ENCODE results near the gene WNT11.

WNT11 gene

DNA sequence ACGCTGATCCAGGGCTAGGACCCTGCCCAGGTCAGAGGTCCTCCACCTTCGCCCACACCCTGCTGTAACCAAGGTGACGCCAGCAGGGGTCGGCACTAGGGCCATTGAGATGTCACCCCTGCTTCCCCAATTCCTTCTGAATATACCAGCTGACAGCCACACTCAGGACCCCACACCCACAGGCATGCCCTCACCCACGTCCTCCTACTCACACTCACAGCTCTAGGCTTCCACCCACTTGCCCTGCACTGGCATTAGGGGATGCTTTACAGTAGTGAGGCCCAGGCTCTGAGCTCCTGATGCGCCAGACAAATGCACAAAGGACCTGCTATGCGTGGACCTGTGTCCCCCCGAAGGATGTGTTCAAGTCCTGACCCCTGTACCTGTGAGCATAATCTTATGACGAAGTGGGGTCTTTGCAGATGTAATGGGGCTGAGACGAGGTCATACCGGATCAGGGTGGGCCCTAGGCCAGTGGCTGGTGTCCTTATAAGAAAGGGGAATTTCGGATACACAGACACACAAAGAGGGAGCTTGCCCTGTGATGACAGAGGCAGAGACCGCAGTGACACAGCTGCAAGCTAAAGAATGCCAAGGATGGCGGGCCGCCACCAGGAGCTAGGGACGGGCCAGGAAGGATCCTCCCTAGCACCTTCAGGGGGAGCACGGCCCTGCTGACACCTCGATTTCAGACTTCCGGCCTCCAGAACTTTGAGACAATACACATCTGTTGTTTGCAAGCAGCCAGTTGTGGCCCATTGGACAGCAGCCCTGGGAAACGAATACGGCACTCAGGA is 11.2 kb downstream of the WNT11 start:
- no peak for DNase-seq (ENCODE audit: low read depth)
- no peak overlapping the region for H3K4me3 ChIP-seq (ENCODE audit: low read depth, low read length)
- no peak for TF ChIP-seq POLR2A (IDR thresholded peaks at IDR 0.05; ENCODE audit: extremely low read depth, insufficient read length)
- TF ChIP-seq MYC (IDR thresholded peaks at IDR 0.05; ENCODE audit: low read depth, low read length) = no peak
- TF ChIP-seq, protein P1, sequence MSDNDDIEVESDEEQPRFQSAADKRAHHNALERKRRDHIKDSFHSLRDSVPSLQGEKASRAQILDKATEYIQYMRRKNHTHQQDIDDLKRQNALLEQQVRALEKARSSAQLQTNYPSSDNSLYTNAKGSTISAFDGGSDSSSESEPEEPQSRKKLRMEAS (IDR thresholded peaks at IDR 0.05; ENCODE audit: low read depth, low read length) = no peak
- TF ChIP-seq, protein P2, sequence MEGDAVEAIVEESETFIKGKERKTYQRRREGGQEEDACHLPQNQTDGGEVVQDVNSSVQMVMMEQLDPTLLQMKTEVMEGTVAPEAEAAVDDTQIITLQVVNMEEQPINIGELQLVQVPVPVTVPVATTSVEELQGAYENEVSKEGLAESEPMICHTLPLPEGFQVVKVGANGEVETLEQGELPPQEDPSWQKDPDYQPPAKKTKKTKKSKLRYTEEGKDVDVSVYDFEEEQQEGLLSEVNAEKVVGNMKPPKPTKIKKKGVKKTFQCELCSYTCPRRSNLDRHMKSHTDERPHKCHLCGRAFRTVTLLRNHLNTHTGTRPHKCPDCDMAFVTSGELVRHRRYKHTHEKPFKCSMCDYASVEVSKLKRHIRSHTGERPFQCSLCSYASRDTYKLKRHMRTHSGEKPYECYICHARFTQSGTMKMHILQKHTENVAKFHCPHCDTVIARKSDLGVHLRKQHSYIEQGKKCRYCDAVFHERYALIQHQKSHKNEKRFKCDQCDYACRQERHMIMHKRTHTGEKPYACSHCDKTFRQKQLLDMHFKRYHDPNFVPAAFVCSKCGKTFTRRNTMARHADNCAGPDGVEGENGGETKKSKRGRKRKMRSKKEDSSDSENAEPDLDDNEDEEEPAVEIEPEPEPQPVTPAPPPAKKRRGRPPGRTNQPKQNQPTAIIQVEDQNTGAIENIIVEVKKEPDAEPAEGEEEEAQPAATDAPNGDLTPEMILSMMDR (IDR thresholded peaks at IDR 0.05; ENCODE audit: low read depth, low read length) = no peak

GRCh38 chr11:76193219-76193618 is 13.1 kb downstream of the WNT11 start:
- DNase-seq (ENCODE audit: low read depth) = no peak
- TF ChIP-seq, protein P1 (IDR thresholded peaks at IDR 0.05; ENCODE audit: low read depth, low read length) = no peak
- TF ChIP-seq MYC (IDR thresholded peaks at IDR 0.05; ENCODE audit: low read depth, low read length) = no peak
- TF ChIP-seq, protein P2 (IDR thresholded peaks at IDR 0.05; ENCODE audit: low read depth, low read length) = no peak
- no peak for TF ChIP-seq POLR2A (IDR thresholded peaks at IDR 0.05; ENCODE audit: extremely low read depth, insufficient read length)

DNA sequence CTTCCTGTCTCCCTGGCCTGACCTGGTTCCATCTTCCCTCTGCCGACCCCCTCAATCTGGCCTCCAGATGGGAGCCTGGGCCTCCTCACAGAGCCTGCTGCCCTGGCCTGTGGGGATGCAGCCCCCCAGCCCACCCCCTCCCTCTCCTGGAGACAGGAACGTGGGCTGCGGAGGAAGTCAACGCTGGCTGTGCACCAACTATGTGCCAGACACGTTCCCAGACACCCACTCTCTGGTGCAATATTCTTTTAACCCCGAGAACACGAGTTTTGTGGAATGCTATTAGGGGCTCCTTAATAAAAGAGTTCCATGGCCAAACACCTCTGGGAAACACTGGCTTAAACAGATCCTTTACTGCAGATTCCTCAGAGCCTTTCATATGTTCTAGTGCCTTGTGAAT is 15.9 kb downstream of the WNT11 start:
- DNase-seq (ENCODE audit: low read depth) = no peak
- H3K4me3 ChIP-seq (ENCODE audit: low read depth, low read length) = no peak overlapping the region
- TF ChIP-seq, protein P2 (IDR thresholded peaks at IDR 0.05; ENCODE audit: low read depth, low read length) = no peak
- no peak for TF ChIP-seq POLR2A (IDR thresholded peaks at IDR 0.05; ENCODE audit: extremely low read depth, insufficient read length)
- TF ChIP-seq MYC (IDR thresholded peaks at IDR 0.05; ENCODE audit: low read depth, low read length) = no peak
- TF ChIP-seq, protein P1 (IDR thresholded peaks at IDR 0.05; ENCODE audit: low read depth, low read length) = no peak

More at GRCh38 chr11:76193219-76193618, 13.1 kb downstream of the WNT11 start:
- H3K4me3 ChIP-seq (ENCODE audit: low read depth, low read length) = no peak overlapping the region

DNA sequence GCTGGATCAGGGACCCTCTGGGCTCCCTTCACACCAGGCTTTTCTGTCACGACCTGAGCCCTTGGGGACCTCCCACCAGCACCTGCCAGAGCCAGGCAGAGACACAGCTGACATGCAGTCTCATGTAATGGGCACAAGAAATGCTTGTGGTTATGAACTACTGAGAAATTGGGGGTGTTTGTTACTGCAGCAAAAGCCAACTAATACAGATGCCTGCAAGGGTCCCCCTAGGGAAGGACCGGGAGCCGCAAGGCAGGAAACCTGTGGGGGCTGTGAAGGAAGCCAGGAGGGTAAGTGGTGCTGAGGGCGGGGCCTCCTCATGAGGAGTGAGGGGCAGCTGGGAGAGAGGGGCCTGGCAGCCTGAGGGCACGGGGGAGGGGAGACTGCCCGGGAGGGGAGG is 16.6 kb downstream of the WNT11 start:
- TF ChIP-seq, protein P1 (IDR thresholded peaks at IDR 0.05; ENCODE audit: low read depth, low read length) = no peak
- TF ChIP-seq, protein P2 (IDR thresholded peaks at IDR 0.05; ENCODE audit: low read depth, low read length) = no peak
- TF ChIP-seq POLR2A (IDR thresholded peaks at IDR 0.05; ENCODE audit: extremely low read depth, insufficient read length) (no peak), MYC (IDR thresholded peaks at IDR 0.05; ENCODE audit: low read depth, low read length) (no peak)
- H3K4me3 ChIP-seq (ENCODE audit: low read depth, low read length) = no peak overlapping the region
- no peak for DNase-seq (ENCODE audit: low read depth)

- no peak for DNase-seq (ENCODE audit: low read depth)
- TF ChIP-seq, protein P1 (IDR thresholded peaks at IDR 0.05; ENCODE audit: low read depth, low read length) = no peak
- TF ChIP-seq MYC (IDR thresholded peaks at IDR 0.05; ENCODE audit: low read depth, low read length) (no peak), POLR2A (IDR thresholded peaks at IDR 0.05; ENCODE audit: extremely low read depth, insufficient read length) (no peak)
- TF ChIP-seq, protein P2 (IDR thresholded peaks at IDR 0.05; ENCODE audit: low read depth, low read length) = no peak
- H3K4me3 ChIP-seq (ENCODE audit: low read depth, low read length) = no peak overlapping the region
Observed at GRCh38 chr11:76188873-76189272, 17.4 kb downstream of the WNT11 start.
